Cortex of kidney (tissue), 1 donor: Measurements from ENCODE around the gene TTYH3.
"Not testable (repeated sequence)": the region's sequence is repeated elsewhere in the genome, so short reads cannot be mapped to it uniquely, and the experiment has no call there.

ENCODE experiments used
- DNase-seq: peaks from one replicate; lab custom pipeline; 2025; lab: John Stamatoyannopoulos, UW

Gene TTYH3

DNA sequence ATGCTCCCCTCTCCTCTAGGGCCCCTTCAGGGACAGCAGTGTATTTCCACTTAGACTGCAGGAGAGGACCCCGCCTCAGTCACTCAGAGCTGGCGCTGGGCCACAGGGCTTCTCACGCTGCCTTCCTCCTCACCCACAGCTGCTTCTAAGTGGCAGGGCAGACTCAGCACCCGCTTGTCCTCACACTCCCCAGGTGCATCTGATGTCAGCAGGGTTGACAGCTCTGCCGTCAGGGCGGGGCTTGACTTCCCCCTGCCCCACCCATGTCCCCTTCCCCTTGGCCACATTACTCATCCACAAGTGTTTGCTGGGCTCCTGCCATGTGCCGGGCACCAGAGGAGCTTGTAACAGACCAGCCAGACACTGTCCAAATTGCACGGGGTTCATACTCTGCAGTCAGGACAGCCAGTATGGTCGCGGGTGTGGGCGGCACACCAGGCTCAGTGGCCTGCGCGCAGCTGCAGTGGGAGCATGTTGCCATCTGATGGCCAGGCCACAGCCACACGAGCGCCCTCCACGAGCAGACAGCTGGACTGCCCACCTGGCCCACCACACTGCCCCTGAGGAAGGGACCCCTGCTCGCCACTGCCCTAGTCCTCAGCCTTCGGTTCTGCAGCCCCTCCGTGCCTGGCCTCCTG, 29.3 kb upstream of the TTYH3 start:
- no peak for DNase-seq

GRCh38 chr7:2603044-2603965, 28.5 kb upstream of the TTYH3 start:
- DNase-seq, result no peak

DNA sequence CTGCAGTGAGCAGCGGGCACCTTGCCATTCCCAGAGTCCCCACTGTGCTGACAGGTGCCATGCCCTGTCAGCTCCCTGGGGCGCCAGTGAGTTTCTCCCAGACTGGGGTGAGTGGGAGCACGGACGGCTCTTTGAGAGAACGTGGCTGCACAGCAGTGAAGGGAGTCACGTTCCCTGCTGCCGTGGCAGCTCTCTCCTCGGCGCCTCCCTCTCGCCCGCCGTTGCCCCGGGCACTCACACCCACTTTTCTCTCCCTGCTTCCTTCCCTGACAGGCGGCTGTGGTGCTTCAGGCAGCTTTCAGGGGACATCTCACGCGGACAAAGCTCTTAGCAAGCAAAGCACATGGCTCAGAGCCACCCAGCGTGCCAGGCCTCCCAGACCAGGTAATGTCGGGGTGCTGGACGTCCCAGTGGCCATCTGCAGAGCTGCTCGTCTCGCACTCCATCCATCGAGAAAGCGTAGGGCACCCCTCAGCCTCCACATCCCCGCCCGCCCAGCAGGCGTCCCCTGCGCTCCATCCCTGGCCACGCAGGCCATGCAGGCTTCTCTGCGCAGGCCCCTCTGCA, 27.1 kb upstream of the TTYH3 start:
- no peak for DNase-seq

DNA sequence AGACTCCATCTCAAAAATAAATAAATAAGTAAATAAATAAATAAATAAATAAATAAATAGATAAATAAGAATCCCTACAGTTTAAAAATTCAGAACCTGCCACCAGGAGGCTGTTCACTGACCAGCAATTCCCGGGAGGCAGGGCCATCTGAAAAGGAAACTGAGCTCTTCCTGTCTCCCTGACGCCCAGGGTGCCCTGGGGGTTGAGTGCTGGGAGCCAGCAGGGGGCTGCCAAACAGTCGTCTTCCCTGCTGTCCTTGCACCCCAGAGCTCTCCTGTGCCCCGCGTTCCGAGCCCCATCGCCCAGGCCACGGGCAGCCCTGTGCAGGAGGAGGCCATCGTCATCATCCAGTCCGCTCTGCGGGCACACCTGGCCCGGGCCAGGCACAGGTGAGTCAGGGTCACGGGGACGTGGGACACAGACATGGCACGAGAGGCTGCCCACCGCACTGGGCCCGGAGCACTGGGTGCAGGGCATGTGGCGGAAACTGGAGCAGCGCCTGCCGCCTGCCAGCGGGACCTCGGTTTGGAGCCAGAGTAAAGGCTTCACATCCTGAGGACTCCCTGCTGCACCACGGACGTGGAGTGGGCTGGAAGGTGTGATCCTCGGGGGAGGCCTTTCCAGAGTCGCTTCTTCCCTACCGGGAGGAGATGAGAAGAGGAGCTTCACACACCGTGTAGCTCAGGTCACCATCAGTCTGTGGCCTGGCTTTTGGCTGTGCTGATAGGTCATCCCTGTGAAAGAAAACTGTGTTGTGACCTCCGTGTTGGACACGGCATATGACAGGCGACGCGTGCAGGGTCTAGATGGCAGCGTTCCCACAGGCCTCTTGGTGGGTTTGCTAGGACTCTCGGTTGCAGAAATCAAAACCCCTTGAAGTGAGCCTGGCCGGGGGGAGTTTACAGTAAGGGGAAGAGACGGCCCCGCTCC, 25.9 kb upstream of the TTYH3 start:
- no peak for DNase-seq

GRCh38 chr7:2606539-2606936, 25.2 kb upstream of the TTYH3 start:
- no peak for DNase-seq

DNA sequence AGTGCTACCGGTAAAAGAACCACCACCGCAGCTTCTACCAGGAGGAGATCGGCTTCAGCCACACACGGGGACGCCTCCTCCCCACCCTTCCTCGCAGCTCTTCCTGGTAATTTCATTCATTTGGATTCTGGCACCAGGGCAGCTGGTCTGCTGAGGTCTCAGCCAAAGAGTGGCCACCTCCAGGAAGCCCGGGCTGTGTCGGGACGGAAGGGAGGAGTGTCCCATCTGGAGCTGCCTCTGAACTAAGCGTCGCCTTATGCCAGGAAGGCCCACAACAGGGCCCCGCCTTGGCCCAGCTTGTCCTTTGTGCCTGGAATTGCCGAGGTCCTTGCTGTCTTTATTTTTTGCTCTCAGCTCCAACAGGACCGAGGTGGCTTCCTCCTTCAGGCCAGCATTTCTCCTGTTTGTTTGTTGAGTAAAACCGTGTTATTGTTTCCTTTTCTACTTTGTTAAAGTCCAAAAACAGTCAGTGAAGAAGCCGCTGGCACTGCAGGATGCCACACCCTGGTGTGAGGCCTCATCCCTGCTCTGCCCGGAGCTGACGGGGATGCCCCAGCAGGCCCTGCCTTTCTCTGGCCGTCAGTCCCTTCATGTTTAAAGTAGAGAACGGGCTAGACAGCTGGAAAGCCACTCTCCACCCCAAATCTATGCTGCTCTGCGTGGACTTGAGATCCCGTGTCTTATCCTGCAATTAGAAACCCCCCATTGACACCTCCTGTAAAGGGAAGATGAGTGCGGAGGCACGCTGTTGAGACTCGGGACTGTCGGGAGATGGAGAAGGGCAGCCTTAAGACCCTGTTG, 24.5 kb upstream of the TTYH3 start:
- no peak for DNase-seq

DNA sequence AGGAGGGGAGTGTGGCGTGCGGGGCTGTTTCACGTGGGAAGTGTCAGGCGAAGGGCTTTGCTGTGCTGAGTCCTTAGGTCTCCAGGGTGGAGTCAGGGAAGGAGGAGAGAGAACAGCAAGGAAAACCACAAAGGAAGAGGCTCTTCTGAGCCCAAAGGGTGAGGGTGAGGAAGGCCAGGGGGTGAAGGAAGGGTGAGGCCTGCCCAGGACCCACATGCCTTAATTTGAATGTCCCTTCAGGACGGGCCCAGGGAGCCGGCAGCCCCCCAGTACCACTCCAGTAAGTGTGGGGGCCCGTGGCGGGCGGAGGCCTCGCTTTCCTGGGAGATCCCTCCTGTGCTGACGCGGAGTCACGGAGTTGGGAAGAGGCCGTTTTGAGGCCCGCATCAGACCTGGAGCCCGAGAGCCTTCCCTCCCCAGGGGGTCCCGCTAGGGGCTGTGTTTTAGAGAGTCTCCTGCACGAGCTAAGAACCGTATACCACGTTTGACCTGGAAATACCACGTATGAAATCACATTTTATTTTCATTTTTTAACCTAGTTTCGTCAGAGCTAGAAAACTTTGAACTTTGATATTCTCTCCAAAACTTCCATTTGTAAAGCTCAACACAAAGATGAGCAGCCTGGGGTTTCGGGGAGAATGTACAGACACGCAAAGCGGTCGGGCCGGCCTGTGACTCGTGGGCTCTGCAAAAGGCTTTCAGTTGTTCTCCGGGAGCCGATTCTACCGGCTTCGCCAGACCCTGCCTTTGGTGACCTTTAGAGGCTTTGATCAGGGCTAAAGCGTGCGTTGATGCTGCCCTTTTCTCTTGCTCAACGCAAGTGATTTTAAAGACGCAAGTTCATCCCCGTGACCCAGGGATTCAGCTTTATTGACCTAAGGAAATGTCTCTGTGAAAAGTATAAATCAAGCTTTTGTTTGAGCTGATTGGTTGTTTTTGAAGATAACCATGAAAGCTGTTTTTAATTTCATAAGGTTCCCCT, 23.6 kb upstream of the TTYH3 start:
- DNase-seq, result no peak

GRCh38 chr7:2608921-2609411, 22.8 kb upstream of the TTYH3 start:
- no peak for DNase-seq

- not testable (repeated sequence) for DNase-seq
Measured at GRCh38 chr7:2609646-2610045, 22.1 kb upstream of the TTYH3 start.

DNA sequence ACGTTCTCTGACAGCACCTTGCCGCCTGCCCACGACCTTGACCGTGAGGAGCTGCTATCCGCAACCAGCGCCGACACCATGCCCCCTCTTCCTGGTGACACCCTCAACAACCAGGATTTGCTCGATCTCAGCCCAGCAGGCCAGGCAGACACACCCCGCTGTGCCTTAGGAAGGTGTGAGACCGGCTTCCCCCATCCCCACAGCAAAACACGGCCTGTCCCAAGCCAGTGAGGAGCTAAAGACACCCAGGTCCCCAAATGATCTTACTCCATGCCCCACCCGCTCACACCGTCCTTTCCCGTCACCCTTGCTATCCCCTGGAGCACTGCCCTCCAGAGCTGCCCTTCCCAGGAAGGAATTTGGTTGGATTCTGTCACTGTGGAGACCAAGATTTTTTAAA, 21.3 kb upstream of the TTYH3 start:
- DNase-seq, result no peak

GRCh38 chr7:2610898-2611297, 20.9 kb upstream of the TTYH3 start:
- DNase-seq, result no peak

GRCh38 chr7:2611401-2611800, 20.4 kb upstream of the TTYH3 start:
- no peak for DNase-seq

- no peak for DNase-seq
Measured at GRCh38 chr7:2611922-2612321, 19.9 kb upstream of the TTYH3 start.

DNA sequence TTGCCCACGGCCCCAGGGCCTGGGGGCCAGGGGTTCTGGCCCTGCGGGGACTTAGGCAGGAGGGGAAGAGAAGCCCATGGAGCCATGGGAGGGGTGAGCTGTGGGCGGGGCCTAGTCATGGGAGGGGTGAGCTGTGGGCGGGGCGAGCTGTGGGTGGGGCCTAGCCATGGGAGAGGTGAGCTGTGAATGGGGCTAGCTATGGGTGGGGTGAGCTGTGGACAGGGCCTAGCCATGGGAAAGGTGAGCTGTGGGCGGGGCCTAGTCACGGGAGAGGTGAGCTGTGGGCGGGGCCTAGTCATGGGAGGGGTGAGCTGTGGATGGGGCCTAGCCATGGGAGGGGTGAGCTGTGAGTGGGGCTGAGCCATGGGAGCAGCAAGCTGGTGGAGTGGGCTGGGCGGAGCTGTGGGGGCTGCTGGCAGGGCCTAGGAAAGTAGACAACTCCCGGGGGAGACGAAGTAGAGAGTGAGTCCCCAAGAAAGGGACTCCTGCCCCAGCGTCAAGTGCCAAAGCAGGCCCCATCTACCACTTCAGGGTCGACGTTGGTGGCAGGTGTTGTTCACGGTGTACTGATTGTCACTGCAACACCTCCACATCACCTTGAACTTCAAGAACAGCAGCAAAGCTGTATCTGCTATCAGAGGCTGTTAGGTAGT, 19.2 kb upstream of the TTYH3 start:
- DNase-seq, result no peak

GRCh38 chr7:2613098-2613930, 18.5 kb upstream of the TTYH3 start:
- no peak for DNase-seq

GRCh38 chr7:2613931-2614600, 17.7 kb upstream of the TTYH3 start:
- DNase-seq, result no peak

DNA sequence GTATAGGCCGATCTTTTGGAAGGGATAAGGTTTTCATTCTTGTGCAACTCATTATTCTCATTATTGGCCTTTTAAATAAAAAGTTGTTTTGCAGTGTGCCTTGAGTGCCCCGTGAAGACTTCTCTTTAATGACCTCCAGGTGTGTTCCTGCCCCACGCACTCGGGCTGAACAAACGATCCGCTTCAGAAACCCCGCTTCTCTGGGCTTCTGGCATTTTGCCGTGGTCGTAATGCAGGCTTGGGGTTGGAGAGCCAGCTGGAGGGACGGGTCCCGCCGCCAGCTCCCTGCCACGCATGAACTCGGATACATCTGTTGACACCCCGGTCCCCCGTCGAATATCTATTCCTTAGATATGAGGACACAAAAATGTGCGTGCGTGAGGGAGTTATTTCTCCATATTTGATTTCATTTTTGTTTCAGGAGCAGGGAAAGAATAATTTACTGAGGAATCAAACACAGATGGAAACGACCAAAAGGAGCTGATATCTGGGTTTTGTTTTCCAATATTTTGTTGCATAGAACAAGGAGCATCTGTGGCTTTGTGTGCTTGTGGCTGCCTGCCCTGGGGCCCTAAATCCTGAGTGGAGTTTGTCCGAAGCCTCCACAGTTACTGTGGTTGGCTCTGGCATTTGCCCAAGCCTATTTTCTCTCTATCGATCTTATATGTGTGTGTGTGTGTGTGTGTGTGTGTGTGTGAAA, 17.0 kb upstream of the TTYH3 start:
- DNase-seq, result no peak
